OCI-LY7 (cell line): ENCODE data around the gene RIC1. TPM values are rescaled to one million over a fixed set of nuclear protein-coding genes. Genes with fewer than 3 reads are reported as not detected.
"Not testable (repeated sequence)": the region's sequence is repeated elsewhere in the genome, so short reads cannot be mapped to it uniquely, and the experiment has no call there.

ENCODE experiments used
- BruUV-seq: library from RNA; stranded (reverse); fragments of 400-500 nt; replicated peaks from 2 replicates; lab custom pipeline; 2021; lab: Mats Ljungman, UMichigan
- CTCF ChIA-PET: fragments of 300-600 bp; sonication (Branson Sonifier 250); formaldehyde crosslinking; loops from one replicate; lab custom pipeline; 2022; ENCODE audit warnings: antibody characterized with exemption; ENCODE audit not compliant: unreplicated experiment; lab: Charles Lee
- POLR2A ChIA-PET: fragments of 300-600 bp; sonication (Branson Sonifier 250); formaldehyde crosslinking; loops from one replicate; lab custom pipeline; 2022; ENCODE audit warnings: antibody characterized with exemption; lab: Charles Lee
- DNase-seq: peaks from one replicate; pipeline ENCODE4 v3.0.0-alpha.2; 2015; ENCODE audit warnings: low spot score
- H2AFZ ChIP-seq: fragments of 200-600 bp; sonication (generic), shearing (Covaris generic); 2 replicates; pipeline ENCODE4 v1.6.1; 2014; ENCODE audit warnings: mild to moderate bottlenecking, antibody characterized with exemption, low read length, moderate library complexity
- H3K27ac ChIP-seq: fragments of 200-600 bp; sonication (generic); 2 replicates; pipeline ENCODE4 v1.5.1; 2014; ENCODE audit warnings: mixed run types, low read depth, mild to moderate bottlenecking, moderate library complexity, low read length, inconsistent platforms; ENCODE audit not compliant: poor library complexity, severe bottlenecking
- H3K36me3 ChIP-seq: fragments of 200-600 bp; sonication (generic); 2 replicates; pipeline ENCODE4 v1.6.1; 2014; ENCODE audit warnings: mild to moderate bottlenecking, antibody characterized with exemption, low read length, moderate library complexity, mixed read lengths; ENCODE audit not compliant: insufficient read depth
- H3K4me1 ChIP-seq: fragments of 200-600 bp; sonication (generic); 2 replicates; pipeline ENCODE4 v1.5.1; 2014; ENCODE audit warnings: mild to moderate bottlenecking, low read length; ENCODE audit not compliant: insufficient read depth, poor library complexity, severe bottlenecking
- H3K4me2 ChIP-seq: fragments of 200-600 bp; sonication (generic); 2 replicates; pipeline ENCODE4 v1.6.1; 2014; ENCODE audit warnings: mild to moderate bottlenecking, low read length
- H3K4me3 ChIP-seq: fragments of 200-600 bp; sonication (generic); 2 replicates; pipeline ENCODE4 v1.5.1; 2014; ENCODE audit warnings: mild to moderate bottlenecking, low read depth, low read length; ENCODE audit not compliant: poor library complexity, severe bottlenecking
- H3K79me2 ChIP-seq: fragments of 200-600 bp; sonication (generic); 2 replicates; pipeline ENCODE4 v1.6.1; 2016; ENCODE audit warnings: low read depth, mild to moderate bottlenecking, low read length, moderate library complexity, mixed read lengths; ENCODE audit not compliant: insufficient read depth
- H3K9me2 ChIP-seq: fragments of 200-600 bp; sonication (generic); 2 replicates; pipeline ENCODE4 v1.6.1; 2016; ENCODE audit warnings: mild to moderate bottlenecking, low read length, mixed read lengths; ENCODE audit not compliant: insufficient read depth
- H3K9me3 ChIP-seq: fragments of 200-600 bp; sonication (generic); 2 replicates; pipeline ENCODE4 v1.6.1; 2014; ENCODE audit warnings: mild to moderate bottlenecking, mixed run types, low read length, mixed read lengths
- H4K20me1 ChIP-seq: fragments of 200-600 bp; sonication (generic); 2 replicates; pipeline ENCODE4 v1.6.1; 2014; ENCODE audit warnings: mild to moderate bottlenecking, antibody characterized with exemption, low read length, moderate library complexity, mixed read lengths; ENCODE audit not compliant: insufficient read depth
- CTCF ChIP-seq: fragments of 200-600 bp; sonication (generic); conservative IDR thresholded peaks from 2 replicates; pipeline ENCODE4 v1.5.1; 2014; ENCODE audit warnings: mild to moderate bottlenecking, antibody characterized with exemption, low read length, moderate library complexity, mixed read lengths
- EZH2phosphoT487 ChIP-seq: fragments of 200-600 bp; sonication (generic); IDR thresholded peaks from 2 replicates; pipeline ENCODE4 v1.6.1; 2018; ENCODE audit warnings: low read depth, borderline replicate concordance, mild to moderate bottlenecking, mixed run types, antibody characterized with exemption, low read length, moderate library complexity, mixed read lengths
- intact Hi-C: fragments of 100-400 bp; cut with micrococcal nuclease; formaldehyde crosslinking; loops from one replicate; pipeline ENCODE4 v1.10.0; 2022; ENCODE audit not compliant: unreplicated experiment
- total RNA-seq, 2 experiments: library from RNA; depleted of rRNA in 1 of 2; stranded (reverse); fragments of >200 nt in 1 of 2; shearing (Covaris generic) in 1 of 2; gene quantifications; 2 replicates each; pipeline ENCODE4 v1.2.3, GENCODE V29; 2014 to 2022

The RIC1 gene
- total RNA-seq, 2 experiments from 2014 or later: 77.0 to 84.6 TPM

GRCh38 chr9:5671711-5672353, 42.9 kb downstream of the RIC1 start:
- CTCF ChIA-PET: no interaction called here

DNA sequence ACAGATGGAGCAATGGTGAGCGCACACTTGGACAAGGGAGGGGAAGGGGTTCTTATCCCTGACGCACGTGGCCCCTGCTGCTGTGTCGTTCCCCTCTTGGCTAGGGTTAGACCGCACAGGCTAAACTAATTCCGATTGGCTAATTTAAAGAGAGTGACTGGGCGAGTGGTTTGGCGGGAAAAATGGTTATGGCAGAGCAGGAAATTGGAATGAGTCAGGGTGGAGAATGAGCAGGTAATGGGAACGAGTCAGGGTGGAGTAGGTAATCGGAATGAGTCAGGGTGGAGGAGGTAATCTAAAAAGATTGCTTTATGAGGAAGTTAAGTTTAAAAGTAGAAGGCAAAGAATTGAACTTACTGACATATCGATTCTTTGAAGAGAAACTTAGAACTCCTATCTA, 46.1 kb downstream of the RIC1 start:
- POLR2A ChIA-PET: interaction anchor here (1.3 kb wide), 1 partner anchor 10 kb away, joined by 4 read pairs; no protein-coding TSS in a partner anchor
- H3K4me3 ChIP-seq, H2AFZ ChIP-seq, H3K9me2 ChIP-seq, H3K27ac ChIP-seq, H3K4me2 ChIP-seq, CTCF ChIA-PET, intact Hi-C loops, H4K20me1 ChIP-seq, DNase-seq, BruUV-seq: not testable (repeated sequence)
- Histone ChIP-seq H3K36me3 (peaks cover 52% of the 10 kb centered on the region), H3K9me3 (peaks cover 21% of the 10 kb centered on the region), H3K4me1 (peaks cover 17% of the 10 kb centered on the region), H3K79me2 (peaks cover 76% of the 10 kb centered on the region)

More at GRCh38 chr9:5671711-5672353, 42.9 kb downstream of the RIC1 start:
- H2AFZ ChIP-seq: no peak overlapping the region
- H3K27ac ChIP-seq: peak overlapping the region; percentile 77
- no peak overlapping the region for H3K4me3 ChIP-seq
- no TSS peak for BruUV-seq
- H3K4me2 ChIP-seq: peak overlapping the region; percentile 53
- intact Hi-C loops: loop anchor here (2.0 kb wide), 1 partner anchor 39 kb away; no protein-coding TSS in a partner anchor
- peaks cover 99% of the 10 kb centered on the region for H3K79me2 ChIP-seq
- peaks cover 76% of the 10 kb centered on the region for H3K36me3 ChIP-seq
- no peak for TF ChIP-seq EZH2phosphoT487
- no peak for TF ChIP-seq CTCF
- DNase-seq: peak; percentile 87
- H4K20me1 ChIP-seq: no peaks in the 10 kb centered on the region
- peaks cover 37% of the 10 kb centered on the region for H3K9me3 ChIP-seq
- peaks cover 17% of the 10 kb centered on the region for H3K4me1 ChIP-seq
- POLR2A ChIA-PET: interaction anchor here (0.7 to 1.5 kb wide), 6 partner anchors 8 to 879 kb away, joined by 3 to 12 read pairs (median 4); partner anchors contain the start of gene RCL1
- H3K9me2 ChIP-seq: no peaks in the 10 kb centered on the region

GRCh38 chr9:5683591-5683990, 54.7 kb downstream of the RIC1 start:
- H3K4me2 ChIP-seq, DNase-seq, CTCF ChIA-PET, BruUV-seq, intact Hi-C loops, H3K9me2 ChIP-seq, H3K4me1 ChIP-seq, H4K20me1 ChIP-seq, H2AFZ ChIP-seq, H3K27ac ChIP-seq, H3K4me3 ChIP-seq: not testable (repeated sequence)
- H3K79me2 ChIP-seq: peaks cover 41% of the 10 kb centered on the region
- H3K9me3 ChIP-seq: peaks cover 16% of the 10 kb centered on the region
- peaks cover 36% of the 10 kb centered on the region for H3K36me3 ChIP-seq
- POLR2A ChIA-PET: interaction anchor here (0.7 kb wide), 1 partner anchor 95 kb away, joined by 5 read pairs; no protein-coding TSS in a partner anchor
